Esophagus muscularis mucosa (tissue), 3 donors: Measurements from ENCODE around the gene SP8.

Source experiments
- CTCF ChIP-seq, 3 experiments: fragments of 200-600 bp in 2 of 3; fragments of 450-650 bp in 1 of 3; sonication (generic) in 2 of 3; IDR thresholded peaks; one replicate each; pipeline ENCODE4 v1.5.1; 2017 to 2019; ENCODE audit warnings: antibody characterized with exemption in 3 of 3, mild to moderate bottlenecking in 2 of 3, moderate library complexity in 1 of 3
- POLR2A ChIP-seq: fragments of 450-650 bp; IDR thresholded peaks from one replicate; pipeline ENCODE4 v1.6.1; 2017; ENCODE audit warnings: antibody characterized with exemption, moderate library complexity, mild to moderate bottlenecking, low read depth
- POLR2AphosphoS5 ChIP-seq, 2 donors: sonication (generic); formaldehyde crosslinking; IDR thresholded peaks; one replicate each; pipeline ENCODE4 v1.6.1; 2017; ENCODE audit warnings: antibody characterized with exemption in 2 of 2

- TF ChIP-seq POLR2A (no peak), CTCF (IDR thresholded peaks at IDR 0.05) (no peak), POLR2AphosphoS5 (IDR thresholded peaks at IDR 0.05) (no peak)
Measured at GRCh38 chr7:20831956-20832355, 45.3 kb upstream of the SP8 start.
